HK-2 (cell line): ENCODE data around the gene ANAPC5.
"Not testable (repeated sequence)": the region's sequence is repeated elsewhere in the genome, so short reads cannot be mapped to it uniquely, and the experiment has no call there.

Source experiments
- DNase-seq: peaks from one replicate; pipeline ENCODE4 v3.0.0-alpha.2; 2018; ENCODE audit not compliant: unreplicated experiment

ANAPC5 gene

DNA sequence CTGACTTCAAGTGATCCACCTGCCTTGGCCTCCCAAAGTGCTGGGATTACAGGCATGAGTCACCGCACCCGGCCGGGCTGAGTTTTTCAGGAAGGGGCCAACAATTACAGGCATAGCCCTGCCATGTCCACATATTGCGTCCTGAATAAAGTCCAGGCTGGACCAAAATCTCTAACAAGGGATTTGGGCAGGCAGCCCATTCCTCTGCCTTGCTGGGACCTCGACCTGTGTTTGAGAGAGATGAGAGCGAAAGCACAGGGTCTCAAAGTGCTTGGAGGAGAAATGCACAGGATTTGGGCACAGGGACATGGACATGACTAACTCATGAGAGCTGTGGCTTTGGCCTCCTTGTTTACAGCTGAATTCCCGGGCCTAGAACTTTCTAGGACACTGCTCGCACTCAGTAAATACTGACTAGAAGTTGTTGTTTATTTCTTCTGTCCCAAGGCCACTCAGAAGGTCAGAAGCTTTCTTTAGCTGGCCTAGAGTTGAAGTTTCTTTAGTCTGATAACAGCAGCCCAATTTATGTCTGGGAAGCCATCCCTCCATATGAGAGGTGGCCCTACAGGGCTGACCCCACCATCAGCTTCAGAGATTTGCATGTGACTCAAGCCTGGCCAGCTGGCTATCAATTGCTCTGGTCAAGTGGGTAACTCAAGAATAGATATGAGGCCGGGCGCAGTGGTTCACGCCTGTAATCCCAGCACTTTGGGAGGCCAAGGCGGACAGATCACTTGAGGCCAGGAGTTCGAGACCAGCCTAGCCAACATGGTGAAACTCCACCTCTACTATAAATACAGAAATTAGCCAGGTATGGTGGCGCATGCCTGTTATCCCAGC lies 67.4 kb downstream of the ANAPC5 start:
- DNase-seq = no peak

GRCh38 chr12:121283841-121284240 lies 68.4 kb downstream of the ANAPC5 start:
- no peak for DNase-seq

DNA sequence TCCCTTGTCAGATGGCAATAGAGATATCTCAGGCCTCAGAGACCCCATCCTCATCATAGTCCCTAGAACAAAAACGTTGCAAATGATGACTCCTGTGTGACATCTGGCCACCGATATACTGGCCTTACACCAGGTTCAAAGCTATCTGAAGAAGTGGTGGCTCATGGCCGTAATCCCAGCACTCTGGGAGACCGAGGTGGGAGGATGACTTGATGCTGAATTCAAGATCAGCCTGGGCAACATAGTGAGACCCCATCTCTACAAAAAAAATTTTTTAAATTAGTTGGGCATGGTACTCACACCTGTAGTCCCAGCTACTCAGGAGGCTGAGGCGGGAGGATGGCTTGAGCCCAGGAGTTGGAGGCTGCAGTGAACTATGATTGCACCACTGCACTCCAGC lies 68.8 kb downstream of the ANAPC5 start:
- DNase-seq = no peak

DNA sequence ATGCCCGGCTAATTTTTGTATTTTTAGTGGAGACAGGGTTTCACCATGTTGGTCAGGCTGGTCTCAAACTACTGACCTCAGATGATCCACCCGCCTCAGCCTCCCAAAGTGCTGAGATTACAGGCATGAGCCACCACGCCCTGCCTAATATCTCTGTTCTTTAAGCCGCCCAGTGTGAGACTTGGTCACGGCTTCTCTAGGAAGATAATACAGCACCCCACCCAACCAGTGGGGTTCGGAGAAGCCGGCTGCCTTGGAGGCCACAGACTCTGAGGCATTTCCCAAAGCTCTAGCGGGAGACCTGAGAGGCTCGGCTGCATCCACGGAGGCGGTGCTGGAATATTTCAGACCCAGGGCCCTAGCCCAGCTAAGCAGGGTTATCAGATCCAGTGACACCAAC lies 69.3 kb downstream of the ANAPC5 start:
- not testable (repeated sequence) for DNase-seq

- no peak for DNase-seq
These were observed 70.0 kb downstream of the ANAPC5 start for GRCh38 chr12:121282072-121282742.

GRCh38 chr12:121281116-121281515 lies 71.1 kb downstream of the ANAPC5 start:
- DNase-seq = not testable (repeated sequence)

- not testable (repeated sequence) for DNase-seq
These were observed 71.7 kb downstream of the ANAPC5 start for GRCh38 chr12:121280531-121280930.

GRCh38 chr12:121279507-121279915 lies 72.7 kb downstream of the ANAPC5 start:
- no peak for DNase-seq

- no peak for DNase-seq
These were observed 73.2 kb downstream of the ANAPC5 start for GRCh38 chr12:121279071-121279375.

- DNase-seq = no peak
These were observed 73.8 kb downstream of the ANAPC5 start for GRCh38 chr12:121278169-121279070.

- DNase-seq = no peak
These were observed 74.8 kb downstream of the ANAPC5 start for GRCh38 chr12:121277374-121277759.

- DNase-seq = no peak
These were observed 78.0 kb downstream of the ANAPC5 start for GRCh38 chr12:121274036-121274763.

- DNase-seq = no peak
These were observed 78.8 kb downstream of the ANAPC5 start for GRCh38 chr12:121273364-121273896.

DNA sequence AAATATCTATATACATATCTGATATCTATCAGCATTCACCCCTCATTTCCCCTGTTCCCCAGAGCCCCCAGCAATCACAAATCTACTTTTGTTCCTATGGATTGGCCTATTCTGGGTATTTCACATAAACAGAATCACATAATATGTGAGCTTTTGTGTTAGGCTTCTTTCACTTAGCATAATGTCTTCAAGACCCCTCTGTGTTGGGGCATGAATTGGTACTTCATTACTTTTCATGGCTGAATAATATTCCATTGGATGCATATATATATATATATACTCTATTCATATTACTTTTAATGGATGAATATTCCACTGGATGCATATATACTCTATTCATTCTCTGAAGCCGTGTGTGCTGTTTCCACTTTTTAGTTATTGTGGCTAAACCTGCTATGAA lies 84.4 kb downstream of the ANAPC5 start:
- no peak for DNase-seq

- no peak for DNase-seq
These were observed 87.2 kb downstream of the ANAPC5 start for GRCh38 chr12:121264951-121265515.

DNA sequence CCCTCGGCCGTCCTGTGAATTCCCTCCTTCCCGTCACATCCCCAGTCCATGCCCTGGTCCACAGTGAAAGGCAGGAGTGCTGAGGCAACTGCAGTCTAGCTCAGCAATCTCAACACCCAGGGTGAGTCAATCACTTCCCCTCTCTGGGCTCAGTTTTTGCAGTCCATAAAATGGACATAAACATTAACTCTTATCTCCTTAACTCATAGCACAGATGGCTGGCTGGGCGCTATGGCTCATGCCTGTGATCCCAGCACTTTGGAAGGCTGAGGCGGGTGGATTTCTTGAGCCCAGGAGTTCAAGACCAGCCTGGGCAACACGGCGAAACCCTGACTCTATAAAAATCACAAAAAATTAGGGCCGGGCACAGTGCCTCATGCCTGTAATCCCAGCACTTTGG lies 88.1 kb downstream of the ANAPC5 start:
- DNase-seq = no peak

- no peak for DNase-seq
These were observed 88.8 kb downstream of the ANAPC5 start for GRCh38 chr12:121263206-121263935.

- no peak for DNase-seq
These were observed 90.8 kb downstream of the ANAPC5 start for GRCh38 chr12:121261398-121261797.

DNA sequence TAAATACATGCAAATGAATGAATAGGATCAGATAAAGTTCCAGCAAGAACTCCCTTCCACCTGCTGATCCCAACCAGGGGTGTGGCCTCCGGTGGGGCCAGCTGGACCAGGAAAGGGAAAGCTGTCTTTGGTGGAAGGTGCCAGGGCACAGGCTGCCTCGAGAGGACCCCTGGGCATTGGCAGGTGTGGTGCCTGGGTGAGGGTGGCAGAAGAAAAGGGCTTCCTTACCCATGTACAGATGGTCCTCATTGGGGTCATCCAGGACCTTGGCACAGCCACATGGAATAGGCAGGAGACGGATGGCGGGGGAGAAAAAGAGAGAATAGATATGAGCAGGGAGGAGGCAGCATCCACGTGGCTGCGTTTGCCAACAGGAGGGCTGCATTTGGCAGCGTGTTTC lies 92.1 kb downstream of the ANAPC5 start:
- no peak for DNase-seq

DNA sequence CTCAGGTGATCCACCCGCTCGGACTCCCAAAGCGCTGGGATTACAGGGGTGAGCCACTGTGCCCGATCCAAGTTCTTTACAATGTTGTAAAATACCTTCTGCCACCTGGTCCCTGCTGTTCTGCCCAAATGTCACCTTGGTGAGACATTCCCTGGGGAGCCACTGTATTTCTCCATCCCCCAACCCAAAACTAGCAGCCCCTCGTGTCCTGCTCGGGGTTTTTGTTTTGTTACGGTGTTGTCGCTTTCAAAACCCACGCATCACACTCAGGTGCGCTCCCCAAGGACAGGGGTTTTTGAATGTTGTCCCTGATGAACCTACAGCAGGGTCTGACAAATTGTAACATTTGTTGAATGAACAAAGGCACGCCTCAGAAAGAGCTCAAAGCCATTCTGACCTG lies 93.1 kb downstream of the ANAPC5 start:
- DNase-seq = no peak
